Measurements from ENCODE around the gene NHSL1.

The NHSL1 gene

DNA sequence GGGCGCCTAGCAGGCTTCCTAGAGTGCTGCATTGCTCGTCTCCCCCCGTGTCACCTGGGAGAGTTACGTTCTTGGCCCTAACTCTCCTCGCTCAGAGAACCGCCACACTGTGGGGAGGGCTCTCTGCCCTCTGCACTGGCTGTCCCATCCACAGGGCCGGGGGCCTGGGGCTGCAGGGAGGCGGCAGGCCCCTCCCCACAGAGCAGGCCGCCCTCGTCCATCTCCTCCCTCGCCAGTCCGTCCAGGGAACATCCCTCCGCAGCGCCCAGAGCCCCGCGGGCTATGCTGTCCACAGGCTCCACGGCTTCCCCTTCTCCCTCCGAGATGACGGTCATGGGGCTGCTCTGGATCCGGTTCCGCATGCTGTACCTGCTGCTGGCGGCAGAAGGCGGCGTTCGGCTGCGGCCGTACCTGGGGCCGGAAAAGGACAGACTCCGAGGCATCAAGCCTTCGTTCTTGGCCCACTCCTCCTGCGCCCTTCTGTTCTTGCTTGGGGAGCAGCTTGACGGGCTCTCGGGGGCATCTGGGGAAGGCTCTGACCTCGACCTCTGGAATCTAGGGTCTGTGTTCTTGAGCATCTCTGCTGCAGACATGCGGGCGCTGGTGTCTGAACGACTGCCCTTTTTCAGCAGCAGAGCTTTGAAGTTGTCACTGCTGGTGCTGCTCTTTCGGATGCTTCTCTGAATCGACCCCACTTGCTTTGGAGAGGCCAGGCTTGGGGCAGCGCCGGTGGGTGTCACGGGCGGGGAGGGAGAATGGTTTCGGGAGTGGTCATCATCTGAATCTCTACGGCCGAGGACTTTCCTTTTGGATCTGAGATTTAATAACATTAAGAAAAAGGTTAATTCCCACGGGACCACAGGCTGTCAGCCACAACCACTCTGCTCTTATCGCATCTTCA lies 75.0 kb downstream of the NHSL1 start:
- no peak for DNase-seq

DNA sequence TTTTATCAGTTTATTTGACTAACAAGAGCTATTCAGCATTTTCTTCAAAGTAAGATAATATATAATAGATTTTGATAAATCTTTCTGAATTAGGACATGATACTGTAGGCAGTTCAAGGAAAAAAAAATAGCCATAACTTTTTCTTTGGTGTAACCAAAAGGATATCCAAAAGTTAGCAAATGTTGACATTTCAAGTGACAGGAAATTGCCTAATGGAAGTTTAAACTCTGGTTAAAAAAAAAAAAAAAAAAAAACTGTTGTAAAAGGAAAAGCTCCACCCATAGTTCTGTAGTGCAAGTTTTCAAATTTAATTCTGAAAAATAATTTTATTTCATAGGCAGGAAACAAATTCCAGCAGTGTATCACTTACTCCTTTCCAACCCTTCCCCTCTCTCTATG lies 76.4 kb downstream of the NHSL1 start:
- DNase-seq = no peak

DNA sequence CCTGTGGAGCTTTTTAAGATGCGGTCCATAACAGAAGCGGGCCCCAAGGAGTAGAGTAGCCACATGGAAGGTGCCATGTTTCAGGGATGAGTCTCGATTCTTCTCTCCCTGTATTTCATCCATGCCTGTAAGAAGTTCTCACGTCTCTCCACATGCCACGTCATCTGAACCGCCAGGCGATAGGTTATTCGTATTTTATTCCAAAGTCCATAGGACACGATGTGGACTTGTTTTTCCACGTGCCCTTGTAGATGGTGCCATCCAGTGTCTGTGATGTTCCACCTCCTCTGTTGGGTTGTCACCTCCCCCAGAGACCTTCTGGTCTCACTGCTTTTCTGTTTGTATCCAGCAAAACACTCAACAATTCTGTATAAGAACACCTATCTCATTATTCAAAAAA lies 77.7 kb downstream of the NHSL1 start:
- DNase-seq = no peak

DNA sequence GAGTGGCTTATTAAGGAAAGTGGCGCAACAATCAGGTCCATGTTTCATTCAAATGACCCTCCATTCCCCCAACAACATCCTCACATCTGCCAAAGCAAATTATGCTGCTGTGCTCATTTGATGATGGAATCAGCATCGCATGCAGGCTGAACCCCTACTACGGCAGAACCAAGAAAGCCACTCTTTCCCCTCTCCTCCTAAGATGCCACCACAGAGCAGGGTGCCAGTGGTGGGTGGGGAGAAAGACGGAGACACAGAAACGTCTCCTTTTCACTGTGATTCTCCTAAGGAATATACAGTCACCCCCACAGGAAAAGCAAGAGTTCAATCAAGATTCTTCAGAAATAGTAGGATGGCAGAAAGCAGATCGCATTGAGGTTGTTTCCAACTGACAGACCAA lies 78.2 kb downstream of the NHSL1 start:
- DNase-seq = no peak

DNA sequence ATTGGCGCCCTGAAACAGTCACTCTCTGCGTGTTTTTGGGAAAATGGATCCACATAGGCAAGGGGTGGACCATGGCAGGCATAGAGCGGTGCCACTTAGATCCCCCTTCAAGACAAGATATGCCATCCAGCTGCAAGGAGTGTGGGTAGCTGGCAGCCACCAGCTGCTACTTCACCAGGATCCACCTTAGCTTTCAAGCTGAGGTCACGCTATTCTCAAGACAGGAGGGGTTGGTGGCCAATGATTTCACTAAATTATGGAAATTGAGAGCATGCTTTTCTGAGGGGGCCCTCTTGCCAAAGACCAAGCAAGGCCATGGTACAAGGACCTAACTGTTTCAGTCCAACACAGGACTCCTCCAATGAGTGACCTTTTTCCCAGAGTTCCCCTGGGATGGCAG lies 78.9 kb downstream of the NHSL1 start:
- no peak for DNase-seq

DNA sequence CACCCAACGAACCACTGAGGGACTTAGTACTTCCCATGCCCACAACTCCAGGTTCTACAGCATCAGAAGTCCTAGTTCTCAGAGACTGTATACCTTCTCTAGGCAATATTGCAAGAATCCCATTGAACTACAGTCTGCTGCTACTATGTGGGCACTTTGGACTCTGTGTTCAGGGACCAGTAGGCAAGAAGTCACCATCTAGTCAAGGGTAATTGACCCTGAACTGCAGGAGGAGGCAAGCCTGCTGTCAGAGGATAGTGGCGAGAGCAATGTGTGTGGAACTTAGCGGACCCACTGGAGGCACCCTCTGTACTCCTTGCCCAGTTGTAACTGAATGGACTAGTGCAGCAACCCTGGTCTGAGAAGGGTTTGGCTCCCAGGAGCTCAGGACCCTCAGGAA lies 79.5 kb downstream of the NHSL1 start:
- DNase-seq = no peak

DNA sequence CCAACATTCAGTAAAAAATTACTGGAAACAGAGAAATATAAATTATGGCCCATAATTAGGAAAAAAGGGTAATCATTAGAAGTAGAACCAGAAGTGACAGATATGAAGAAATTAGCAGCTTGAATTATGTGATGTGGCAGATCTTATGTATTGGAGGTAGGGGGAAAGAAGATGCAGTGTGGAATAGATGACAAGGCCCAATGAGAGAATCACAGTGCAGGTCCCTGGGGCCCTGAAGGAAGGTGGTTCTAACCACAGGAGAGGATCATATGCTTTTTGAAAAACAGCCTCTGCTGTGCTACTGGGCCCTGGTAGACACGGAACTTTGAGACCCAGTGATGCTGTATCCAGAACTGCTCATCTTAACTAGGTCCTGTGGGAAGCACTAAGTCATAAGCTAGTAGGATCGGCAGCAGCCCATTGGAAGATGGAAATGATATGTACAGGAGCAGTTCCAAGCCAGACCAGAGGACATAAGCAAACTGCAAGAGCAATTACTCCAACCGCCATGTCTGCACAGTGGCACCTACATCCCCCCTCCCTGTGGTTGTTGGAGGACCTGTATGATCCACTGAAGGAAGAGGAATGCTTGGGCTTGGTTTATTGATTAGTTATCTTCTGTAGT lies 81.1 kb downstream of the NHSL1 start:
- no peak for DNase-seq

DNA sequence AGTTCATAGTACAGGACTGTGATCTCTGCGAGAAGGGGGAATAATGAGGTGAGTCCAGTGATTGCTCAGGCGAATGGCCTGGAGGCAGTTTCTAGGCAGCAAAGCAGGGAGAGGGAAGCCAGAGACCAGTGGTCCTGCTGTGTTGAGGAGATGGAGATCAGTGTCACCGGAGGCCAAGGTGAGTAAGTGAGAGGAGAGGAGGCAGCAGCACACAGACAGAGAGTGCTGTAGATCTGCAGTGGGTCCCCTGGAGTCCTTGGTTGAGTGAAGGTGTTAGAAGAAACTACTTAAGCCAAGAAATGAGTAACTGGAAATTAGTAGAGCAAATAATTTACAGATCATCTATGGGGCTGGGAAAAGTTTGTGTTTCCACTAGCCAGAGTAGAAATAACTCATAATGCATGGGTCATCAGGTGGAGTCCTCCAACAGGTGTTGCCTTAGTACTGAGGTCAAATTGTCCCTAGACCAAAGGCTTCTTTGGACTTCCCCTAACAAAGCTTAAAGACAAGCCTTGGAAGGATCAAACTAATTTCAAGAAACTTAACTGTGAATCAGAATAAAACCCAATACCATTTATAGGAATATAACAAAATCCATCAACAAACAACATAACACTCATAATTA lies 81.7 kb downstream of the NHSL1 start:
- no peak for DNase-seq

DNA sequence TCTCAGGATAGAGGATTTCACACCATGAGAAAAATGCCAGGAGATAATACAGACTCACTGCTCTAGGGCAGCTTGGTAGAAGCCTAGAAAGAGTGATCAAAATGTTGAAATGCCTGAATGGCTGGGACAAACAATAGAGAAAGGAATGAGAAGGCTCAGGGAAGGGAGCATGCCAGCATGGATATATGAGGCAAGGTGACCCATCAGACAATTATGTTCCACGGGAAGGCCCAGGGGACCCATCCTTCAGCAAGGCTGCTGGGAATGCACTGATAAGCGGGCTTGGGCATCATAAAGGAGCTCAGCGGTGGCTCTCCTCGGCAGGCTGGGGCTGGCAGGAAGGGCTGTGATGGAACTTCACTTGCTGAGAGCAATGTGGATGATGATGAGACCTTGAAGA lies 83.1 kb downstream of the NHSL1 start:
- no peak for DNase-seq

DNA sequence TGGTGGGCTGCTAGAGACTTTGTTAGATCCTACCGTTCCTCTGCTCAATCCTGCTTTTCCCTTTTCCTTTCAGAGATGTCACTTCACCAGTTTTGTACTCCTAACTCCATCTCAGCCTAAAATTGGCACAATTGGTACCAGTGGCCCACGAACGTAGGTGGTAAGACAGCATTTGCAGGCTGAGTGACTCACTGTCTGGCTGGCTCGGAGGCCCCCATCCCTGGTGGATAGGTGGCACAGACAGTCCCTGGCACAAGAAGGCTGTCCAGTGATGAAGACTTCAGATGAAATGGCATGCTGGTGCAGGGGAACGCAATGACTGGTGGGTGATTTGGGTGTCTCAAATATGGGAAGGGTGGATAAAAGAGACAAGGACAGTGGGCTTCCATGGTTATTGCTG lies 84.2 kb downstream of the NHSL1 start:
- DNase-seq = no peak

DNA sequence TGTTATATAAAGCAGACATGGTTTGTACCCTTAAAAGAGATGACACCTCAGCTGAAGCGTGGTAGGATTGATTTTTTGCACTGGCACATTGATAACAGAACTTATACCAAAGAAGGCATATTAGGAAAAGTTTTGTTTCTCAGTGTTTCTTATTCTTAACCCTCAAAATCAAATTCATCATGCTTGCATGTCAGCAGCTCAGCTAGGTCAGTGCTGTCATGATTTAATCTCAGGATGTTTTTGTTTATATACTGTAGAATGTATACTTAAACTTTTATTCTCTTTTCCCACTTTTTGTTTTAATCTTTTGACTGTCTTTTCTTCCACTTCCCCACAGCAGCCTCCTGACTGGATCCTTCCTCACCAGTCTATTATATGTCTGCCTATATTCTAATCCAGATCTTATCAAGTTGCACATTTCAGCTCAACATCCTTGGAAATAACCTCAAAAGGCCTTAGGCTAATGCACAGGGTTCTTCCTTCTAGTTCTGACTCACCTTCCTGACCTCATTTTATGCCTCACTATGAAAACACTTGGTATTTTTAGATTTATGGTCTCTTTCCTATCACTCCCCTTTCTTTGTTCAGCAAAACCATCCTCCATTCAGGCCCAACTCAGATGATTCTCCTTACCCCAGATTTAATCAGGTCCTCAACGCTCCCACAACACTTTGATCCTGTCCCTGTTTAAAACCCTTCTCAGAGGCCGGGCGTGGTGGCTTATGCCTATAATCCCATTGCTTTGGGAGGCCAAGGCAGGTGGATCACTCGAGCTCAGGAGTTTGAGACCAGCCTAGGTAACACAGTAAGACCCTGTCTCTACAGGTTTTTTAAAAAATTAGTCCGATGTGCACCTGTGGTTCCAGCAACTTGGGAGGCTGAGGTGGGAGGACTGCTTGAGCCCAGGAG lies 88.1 kb downstream of the NHSL1 start:
- no peak for DNase-seq

DNA sequence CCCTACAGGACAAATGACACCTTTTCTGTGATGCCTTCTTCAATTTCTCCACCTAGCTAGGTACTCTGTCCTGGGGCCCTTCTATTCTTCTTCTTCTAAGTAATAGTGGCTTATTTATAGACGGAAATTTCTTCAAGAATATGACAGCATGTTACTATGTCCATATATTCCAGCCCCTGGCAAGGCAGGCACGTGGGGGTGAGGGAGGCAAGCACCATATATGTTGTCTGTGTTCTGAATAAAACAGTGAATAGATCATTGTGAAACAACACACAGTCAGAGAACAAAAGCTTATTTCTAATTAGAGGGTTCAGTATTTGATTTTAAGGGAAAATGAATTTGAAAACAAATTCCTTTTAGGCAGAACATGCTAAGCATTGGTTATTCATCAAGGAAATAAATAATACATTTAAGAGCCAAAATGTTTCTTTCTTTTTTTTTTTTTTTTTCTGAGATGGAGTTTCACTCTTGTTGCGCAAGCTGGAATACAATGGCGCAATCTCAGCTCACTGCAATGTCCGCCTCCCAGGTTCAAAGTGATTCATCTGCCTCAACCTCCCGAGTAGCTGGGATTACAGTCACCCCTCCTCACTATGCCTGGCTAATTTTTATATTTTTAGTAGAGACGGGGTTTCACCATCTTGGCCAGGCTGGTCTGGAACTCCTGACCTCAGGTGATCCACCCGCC lies 89.1 kb downstream of the NHSL1 start:
- no peak for DNase-seq

DNA sequence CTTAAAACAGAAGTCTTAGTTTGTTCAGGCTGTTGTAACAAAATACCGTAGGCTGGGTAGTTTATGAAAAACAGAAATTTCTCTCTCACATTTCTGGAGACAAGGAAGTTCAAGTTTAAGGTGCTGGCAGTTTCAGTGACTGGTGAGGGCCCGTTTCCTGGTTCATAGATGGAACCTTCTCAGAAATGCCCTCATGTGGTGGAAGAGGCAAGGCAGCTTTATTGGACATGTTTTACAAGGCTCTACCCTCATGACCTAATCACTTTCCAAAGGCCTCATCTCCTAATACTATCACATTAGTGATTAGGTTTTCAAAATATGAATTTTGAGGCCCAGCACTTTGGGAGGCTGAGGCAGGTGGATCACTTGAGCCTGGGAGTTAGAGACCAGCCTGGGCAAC lies 92.9 kb downstream of the NHSL1 start:
- no peak for DNase-seq

DNA sequence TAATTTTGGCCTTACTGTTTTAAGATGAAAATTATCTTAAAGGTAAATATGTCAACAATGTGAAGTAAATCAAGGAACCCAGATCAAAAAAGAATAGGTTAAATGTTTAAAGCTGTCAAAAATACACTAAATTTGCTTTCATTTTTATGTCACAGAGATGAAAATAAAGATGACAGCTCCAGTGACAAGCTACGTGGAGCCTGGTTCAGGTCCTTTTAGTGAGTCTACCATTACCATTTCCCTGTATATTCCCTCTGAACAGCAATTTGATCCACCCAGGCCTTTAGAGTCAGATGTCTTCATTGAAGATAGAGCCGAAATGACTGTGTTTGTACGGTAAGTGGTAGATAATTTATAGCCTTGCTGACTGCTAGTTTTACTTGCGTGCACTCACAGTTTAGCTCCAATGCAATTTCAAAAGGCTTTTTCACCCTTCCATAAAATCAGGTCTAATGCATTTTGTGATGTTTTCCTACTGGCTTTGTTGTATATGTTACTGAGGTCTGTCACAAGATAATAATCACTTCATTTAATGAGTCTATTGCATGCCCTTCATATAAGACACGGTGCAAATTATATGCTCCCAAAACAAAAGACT lies 93.4 kb downstream of the NHSL1 start:
- no peak for DNase-seq

DNA sequence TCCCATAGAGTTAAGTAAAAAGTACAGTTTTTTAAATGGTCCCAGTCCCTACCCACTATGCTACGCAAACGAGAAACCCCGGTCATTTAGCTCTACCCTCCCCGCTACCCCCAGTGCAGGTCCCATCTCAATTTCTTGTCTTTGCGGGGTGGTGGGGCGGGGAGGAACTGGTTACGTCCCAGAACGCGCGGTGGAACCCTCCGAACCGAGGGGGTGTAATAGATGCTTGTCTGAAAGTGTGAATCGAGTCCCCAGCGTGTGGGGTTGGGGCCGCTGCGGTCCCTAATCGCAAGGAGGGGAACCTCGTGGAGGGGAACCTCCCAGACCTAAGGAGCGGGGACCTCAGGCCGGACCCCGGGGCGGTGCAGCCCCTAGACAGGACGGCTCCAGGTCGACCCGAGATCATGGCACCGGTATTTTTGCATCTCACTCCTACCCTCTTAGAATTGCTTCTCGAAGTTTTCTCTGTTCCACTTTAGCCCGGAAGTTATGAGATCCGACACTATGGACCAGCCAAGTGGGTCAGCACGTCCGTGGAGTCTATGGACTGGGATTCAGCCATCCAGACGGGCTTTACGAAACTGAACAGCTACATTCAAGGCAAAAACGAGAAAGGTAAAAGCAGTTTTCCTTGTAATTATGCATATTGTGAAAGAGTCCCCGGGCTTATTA lies 94.5 kb downstream of the NHSL1 start:
- peak; percentile 29 for DNase-seq

DNA sequence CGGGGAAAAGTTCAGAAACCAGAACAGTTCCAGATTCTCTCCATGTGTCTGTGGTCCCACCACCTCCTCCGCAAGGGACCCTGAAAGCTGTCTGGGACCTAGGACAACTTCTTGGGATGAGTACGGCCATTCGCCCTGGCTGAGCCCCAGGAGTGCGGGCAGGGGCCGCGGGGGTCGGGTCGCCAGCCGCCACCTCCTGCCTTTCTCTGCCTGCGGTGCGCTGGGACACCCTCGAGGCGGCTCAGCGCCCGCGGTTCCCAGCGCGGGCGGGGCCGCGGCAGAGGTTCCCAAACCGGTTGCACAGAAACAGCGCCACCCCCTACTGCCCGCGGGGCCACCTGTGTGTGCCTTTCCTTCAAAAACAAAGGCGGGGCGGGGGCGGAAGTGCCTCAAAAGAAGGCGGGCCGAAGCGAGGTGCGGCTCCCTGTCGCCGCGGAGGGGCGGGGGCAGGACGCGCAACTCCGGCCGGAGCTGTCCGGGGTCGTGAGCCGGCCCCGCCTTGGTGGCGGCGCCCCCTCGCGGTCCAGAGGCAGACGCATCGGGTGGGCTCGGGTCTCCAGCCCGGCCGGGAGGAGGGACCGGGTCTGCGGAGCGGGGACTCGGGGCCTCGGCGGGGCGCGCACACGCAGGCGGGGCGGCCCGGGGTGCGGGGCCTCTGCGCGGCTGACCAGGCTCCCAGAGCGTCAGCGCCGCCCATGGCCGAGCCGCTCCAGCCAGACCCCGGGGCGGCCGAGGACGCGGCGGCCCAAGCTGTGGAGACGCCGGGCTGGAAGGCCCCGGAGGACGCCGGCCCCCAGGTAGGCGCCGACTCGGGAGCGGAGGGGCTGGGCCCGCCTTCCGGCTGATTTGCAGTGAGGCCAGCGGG lies 95.3 kb downstream of the NHSL1 start, which contains the start of gene HEBP2:
Gene HEBP2 (plus strand): TSS at position 423 of the 865 bp plus-strand sequence. CDS start 273 bp downstream, at position 696.
- DNase-seq = peak; percentile 95

DNA sequence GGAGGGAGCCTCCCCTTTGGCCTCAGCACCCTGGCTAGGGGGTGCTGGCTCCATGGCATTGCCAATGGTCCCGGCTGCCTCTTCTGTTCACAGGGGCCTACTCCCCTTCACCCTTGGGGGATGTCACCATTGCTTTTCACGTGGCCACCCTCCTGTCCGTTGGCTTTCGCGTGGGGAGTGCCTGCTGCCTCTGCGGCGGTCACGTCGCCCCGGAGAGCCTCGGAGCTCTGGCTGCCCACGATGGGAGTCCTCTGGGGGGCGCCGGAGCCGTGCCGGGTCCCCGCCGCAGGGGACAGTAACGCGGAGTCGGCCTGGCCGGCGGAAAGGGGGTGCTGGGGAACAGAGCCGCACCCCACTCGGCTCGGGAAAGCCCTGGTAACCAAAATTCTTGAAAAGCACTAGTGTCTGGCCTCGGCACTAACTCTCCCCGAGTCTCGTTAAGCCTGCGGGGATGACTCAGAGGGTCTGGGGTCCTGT lies 95.9 kb downstream of the NHSL1 start:
- peak; percentile 23 for DNase-seq

DNA sequence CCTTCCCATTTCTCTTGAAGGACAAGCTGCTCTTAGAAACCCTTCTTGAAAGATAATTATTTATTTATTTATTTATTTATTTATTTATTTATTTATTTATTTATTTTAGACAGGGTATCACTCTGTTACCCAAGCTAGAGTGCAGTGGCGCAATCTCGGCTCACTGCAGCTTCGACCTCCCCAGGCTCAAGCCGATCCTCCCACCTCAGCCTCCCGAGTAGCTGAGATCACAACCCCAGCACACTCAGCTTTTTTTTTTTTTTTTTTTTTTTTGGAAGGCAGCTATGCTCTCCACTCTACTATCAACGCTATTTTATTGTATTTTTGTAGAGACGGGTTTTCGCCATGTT lies 96.5 kb downstream of the NHSL1 start:
- DNase-seq = no peak

DNA sequence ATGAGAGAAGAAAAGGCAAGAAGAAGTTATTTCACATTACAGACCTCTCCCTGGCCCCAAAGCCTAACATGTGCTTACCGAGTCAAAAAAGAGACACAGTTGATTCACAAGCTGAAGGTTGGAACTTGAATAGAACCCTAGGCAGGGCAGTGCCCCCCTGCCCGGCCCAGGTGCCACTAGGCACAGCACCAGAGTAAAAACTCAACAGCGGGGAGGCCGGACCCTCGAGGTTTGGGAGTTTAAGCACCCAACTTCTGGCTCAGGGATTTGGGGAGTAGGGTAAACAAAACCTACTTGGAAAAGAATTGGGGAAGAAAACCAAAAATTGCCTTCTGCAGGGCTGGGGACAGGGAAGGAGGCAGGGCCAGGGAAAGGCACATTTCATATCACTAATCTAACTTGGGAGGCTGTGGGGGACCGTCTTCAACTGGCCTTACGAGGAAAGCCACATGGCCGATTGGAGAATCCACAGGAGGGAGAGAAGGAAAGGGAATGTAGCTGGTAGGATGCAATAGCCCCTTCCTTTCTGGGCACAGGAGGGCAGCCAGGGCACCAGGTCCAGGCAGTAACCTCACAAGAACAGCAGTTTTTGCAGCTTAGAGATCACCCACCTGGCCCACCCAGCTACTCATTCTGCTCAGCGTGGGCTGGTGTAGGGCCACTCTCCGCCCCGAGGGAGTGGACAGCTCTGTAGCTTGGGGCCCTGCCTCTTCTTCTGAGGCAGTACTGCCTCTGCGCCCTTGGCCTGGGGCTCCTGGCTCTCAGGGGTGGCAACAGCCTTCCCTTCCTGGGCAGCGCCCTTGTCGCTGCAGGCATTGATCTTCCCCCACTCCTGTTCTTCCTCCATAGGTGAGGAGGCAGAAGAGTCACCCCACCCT lies 97.1 kb downstream of the NHSL1 start:
- no peak for DNase-seq

Measured in activated CD4-positive, alpha-beta T cell treated with anti-CD3 and anti-CD28 coated beads, Interleukin-2, amount 50 U/mL, for 1 hour (primary cell).